ENCODE results near the gene ANLN. TPM values are rescaled to one million over a fixed set of nuclear protein-coding genes. Genes with fewer than 3 reads are reported as not detected.

Gene ANLN
- total and polyA plus RNA-seq, 9 of the 15 experiments (the other 6 are each of a cell fraction or from before 2014, with no cell fraction given) = 18.1 to 66.2 (median 38.7) TPM

DNA sequence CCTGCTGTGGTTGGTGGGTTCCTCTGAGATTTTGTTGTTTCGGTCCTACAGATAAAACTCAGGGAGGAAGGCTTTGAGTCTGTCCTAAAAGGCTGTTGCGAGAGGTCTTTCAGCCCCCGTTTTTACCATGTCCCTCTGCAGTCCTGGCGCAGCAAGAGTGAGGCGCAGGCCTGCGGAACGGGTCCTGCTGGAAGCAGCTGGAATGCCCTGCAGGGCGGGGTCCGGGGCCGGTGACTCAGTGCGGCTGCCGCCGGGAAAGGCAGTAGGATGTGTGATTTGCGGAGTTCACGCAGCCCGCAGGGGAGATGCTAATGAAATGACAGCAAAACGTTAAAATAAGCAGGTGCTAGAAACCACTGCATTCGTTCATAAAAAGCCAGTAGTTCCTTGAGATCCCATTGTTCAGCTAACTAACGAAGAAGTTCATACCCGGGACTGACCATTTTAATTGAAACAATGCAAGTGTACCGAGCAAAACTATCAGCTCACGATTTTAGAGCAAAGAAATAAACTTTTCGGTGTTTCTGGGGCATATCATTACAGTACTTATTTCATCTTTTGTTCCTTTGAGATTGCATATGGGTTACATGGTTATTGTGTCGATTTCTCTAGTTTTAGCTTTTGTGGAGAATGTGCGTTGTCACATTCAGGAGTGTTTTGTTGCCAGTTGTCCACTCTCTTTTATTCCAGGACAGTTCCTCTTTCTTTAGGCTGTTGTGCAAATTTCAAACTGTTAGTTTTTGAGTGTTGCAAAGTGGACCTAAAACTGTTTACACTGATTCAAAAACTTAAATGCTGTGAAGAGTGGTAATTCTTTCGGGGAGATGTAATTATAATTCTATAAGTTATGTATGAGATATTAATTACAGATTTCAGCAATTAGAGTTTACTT lies 783 bp downstream of the ANLN start (continued):
- TF ChIP-seq, protein P1, sequence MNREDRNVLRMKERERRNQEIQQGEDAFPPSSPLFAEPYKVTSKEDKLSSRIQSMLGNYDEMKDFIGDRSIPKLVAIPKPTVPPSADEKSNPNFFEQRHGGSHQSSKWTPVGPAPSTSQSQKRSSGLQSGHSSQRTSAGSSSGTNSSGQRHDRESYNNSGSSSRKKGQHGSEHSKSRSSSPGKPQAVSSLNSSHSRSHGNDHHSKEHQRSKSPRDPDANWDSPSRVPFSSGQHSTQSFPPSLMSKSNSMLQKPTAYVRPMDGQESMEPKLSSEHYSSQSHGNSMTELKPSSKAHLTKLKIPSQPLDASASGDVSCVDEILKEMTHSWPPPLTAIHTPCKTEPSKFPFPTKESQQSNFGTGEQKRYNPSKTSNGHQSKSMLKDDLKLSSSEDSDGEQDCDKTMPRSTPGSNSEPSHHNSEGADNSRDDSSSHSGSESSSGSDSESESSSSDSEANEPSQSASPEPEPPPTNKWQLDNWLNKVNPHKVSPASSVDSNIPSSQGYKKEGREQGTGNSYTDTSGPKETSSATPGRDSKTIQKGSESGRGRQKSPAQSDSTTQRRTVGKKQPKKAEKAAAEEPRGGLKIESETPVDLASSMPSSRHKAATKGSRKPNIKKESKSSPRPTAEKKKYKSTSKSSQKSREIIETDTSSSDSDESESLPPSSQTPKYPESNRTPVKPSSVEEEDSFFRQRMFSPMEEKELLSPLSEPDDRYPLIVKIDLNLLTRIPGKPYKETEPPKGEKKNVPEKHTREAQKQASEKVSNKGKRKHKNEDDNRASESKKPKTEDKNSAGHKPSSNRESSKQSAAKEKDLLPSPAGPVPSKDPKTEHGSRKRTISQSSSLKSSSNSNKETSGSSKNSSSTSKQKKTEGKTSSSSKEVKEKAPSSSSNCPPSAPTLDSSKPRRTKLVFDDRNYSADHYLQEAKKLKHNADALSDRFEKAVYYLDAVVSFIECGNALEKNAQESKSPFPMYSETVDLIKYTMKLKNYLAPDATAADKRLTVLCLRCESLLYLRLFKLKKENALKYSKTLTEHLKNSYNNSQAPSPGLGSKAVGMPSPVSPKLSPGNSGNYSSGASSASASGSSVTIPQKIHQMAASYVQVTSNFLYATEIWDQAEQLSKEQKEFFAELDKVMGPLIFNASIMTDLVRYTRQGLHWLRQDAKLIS (CRISPR knock-in tag; IDR thresholded peaks at IDR 0.05) = peak; percentile 87; the same call in 1 of the 2 replicates
- TF ChIP-seq BHLHE40 (IDR thresholded peaks at IDR 0.05; ENCODE audit: low read length) = no peak
- peak; percentile 86 to 88 for TF ChIP-seq SIN3A (IDR thresholded peaks at IDR 0.05; ENCODE audit: borderline replicate concordance in 2 of 2, control insufficient read depth in 1 of 2, low read depth in 2 of 2, low read length in 2 of 2)
- no peak for TF ChIP-seq MED1 (CRISPR knock-in tag; IDR thresholded peaks at IDR 0.05; ENCODE audit: borderline replicate concordance)
- TF ChIP-seq CREB1 (IDR thresholded peaks at IDR 0.05) = peak; percentile 52; the same call in 1 of the 2 replicates
- peak; percentile 50; the same call in 1 of the 2 replicates for TF ChIP-seq CREB1 (CRISPR knock-in tag; IDR thresholded peaks at IDR 0.05)
- no peak for TF ChIP-seq PCBP1 (IDR thresholded peaks at IDR 0.05; ENCODE audit: low read depth, low read length, poor library complexity, severe bottlenecking)
- no peak for TF ChIP-seq CBFB (CRISPR knock-in tag; IDR thresholded peaks at IDR 0.05)
- TF ChIP-seq, protein P2, sequence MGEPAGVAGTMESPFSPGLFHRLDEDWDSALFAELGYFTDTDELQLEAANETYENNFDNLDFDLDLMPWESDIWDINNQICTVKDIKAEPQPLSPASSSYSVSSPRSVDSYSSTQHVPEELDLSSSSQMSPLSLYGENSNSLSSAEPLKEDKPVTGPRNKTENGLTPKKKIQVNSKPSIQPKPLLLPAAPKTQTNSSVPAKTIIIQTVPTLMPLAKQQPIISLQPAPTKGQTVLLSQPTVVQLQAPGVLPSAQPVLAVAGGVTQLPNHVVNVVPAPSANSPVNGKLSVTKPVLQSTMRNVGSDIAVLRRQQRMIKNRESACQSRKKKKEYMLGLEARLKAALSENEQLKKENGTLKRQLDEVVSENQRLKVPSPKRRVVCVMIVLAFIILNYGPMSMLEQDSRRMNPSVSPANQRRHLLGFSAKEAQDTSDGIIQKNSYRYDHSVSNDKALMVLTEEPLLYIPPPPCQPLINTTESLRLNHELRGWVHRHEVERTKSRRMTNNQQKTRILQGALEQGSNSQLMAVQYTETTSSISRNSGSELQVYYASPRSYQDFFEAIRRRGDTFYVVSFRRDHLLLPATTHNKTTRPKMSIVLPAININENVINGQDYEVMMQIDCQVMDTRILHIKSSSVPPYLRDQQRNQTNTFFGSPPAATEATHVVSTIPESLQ (CRISPR knock-in tag; IDR thresholded peaks at IDR 0.05) = peak; percentile 92; the same call in 1 of the 2 replicates
- TF ChIP-seq MXI1 (IDR thresholded peaks at IDR 0.05; ENCODE audit: low read depth, low read length) = no peak
- no peak for TF ChIP-seq ZNF146 (CRISPR knock-in tag; IDR thresholded peaks at IDR 0.05; ENCODE audit: unreplicated experiment)
- TF ChIP-seq RCOR1 (IDR thresholded peaks at IDR 0.05; ENCODE audit: borderline replicate concordance in 1 of 2, low read depth in 2 of 2, low read length in 2 of 2) = peak in 1 of 2 experiments; percentile 67; a peak in 2 of 4 replicates
- TF ChIP-seq SPI1 (IDR thresholded peaks at IDR 0.05; ENCODE audit: borderline replicate concordance, low read depth, low read length) = peak; percentile 96
- no peak for TF ChIP-seq FOXA1 (IDR thresholded peaks at IDR 0.05; ENCODE audit: borderline replicate concordance)
